NAMALWA (cell line): Measurements from ENCODE around the gene KCNJ9.
"Not testable (repeated sequence)": the region's sequence is repeated elsewhere in the genome, so short reads cannot be mapped to it uniquely, and the experiment has no call there.

ENCODE experiments used
- DNase-seq: peaks from one replicate; pipeline ENCODE4 v3.0.0-alpha.2; 2015; ENCODE audit warnings: low spot score

KCNJ9 gene

DNA sequence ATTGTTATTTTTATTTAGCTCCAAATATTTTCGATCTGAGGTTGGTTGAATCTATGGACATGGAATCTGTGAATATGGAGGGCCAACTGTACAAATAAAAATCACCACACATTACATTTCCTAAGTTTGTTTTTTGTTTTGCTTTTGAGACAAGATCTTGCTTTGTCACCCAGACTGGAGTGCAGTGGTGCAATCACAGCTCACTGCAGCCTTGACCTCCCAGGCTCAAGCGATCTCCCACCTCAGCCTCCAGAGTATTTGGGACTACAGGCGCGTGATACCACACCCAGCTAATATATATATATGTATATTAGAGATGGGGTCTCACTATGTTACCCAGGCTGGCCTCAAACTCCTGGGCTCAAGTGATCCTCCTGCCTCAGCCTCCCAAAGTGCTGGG is 45.0 kb downstream of the KCNJ9 start:
- DNase-seq, result not testable (repeated sequence)

DNA sequence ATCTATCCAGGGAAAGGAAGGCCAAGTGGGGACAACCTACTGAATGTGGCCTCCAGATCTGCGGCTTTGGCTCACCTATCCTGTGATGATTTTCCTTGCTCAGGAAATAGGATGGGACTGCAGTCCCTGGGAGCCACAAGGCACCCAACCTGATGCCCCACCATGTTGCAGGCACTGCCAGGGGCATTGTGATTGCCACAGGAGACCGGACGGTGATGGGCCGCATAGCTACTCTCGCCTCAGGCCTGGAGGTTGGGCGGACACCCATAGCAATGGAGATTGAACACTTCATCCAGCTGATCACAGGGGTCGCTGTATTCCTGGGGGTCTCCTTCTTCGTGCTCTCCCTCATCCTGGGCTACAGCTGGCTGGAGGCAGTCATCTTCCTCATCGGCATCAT is 46.0 kb downstream of the KCNJ9 start:
- DNase-seq, result no peak

- DNase-seq, result no peak
Observed at GRCh38 chr1:160127865-160128523, 46.7 kb downstream of the KCNJ9 start.

- no peak for DNase-seq
Observed at GRCh38 chr1:160128636-160129035, 47.3 kb downstream of the KCNJ9 start.

DNA sequence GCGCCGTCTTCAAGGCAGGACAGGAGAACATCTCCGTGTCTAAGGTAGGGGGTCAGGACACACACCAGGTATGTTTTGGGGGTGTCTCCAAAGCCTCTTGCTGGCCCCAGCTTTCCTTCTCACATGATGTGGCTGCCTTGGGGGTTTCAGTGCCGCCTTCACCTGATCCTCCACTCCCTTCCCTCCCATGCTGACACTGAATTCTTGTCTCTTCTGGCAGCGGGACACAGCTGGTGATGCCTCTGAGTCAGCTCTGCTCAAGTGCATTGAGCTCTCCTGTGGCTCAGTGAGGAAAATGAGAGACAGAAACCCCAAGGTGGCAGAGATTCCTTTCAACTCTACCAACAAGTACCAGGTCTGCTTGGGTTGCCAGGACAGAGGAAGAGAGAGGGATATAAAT is 47.7 kb downstream of the KCNJ9 start:
- DNase-seq, result no peak

DNA sequence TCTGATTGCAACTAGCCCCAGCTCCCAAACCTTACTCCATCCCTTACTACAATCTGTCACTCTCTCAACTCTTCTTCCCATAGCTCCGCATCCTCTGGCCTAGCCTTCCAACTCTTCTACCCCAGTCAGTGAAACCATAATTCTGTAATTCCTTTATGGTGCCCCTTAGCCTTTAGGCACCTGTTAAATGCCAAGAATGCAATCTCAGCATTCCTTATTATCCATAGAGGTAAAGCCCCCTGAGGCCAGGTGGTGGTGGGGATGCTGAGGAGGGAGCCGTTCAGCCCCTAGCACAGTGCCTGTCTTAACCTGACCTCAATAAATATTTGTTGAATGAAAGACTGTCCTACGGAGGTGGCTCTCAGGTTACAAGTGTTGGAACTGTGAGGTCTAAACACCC is 48.2 kb downstream of the KCNJ9 start:
- no peak for DNase-seq

- DNase-seq, result no peak
Observed at GRCh38 chr1:160129966-160130365, 48.6 kb downstream of the KCNJ9 start.

- DNase-seq, result no peak
Observed at GRCh38 chr1:160130486-160130885, 49.1 kb downstream of the KCNJ9 start.

DNA sequence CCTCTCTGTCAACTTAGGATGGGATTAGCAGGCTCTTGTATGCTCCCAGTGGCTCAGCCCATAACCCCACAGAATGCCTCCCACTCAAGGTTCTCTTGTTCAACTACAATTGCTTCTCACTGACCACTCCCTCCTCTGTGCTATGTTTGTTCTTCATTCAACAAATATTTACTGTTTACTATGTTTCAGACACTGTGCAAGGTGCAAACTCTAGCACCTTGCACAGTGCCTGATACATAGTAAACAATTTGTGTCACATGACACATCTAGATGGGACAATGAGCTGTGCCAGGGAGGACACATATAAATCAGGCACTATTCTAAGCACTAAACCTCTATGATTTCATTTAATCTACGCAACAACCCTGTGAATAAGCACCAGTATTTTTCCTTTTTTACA is 49.6 kb downstream of the KCNJ9 start:
- DNase-seq, result no peak

DNA sequence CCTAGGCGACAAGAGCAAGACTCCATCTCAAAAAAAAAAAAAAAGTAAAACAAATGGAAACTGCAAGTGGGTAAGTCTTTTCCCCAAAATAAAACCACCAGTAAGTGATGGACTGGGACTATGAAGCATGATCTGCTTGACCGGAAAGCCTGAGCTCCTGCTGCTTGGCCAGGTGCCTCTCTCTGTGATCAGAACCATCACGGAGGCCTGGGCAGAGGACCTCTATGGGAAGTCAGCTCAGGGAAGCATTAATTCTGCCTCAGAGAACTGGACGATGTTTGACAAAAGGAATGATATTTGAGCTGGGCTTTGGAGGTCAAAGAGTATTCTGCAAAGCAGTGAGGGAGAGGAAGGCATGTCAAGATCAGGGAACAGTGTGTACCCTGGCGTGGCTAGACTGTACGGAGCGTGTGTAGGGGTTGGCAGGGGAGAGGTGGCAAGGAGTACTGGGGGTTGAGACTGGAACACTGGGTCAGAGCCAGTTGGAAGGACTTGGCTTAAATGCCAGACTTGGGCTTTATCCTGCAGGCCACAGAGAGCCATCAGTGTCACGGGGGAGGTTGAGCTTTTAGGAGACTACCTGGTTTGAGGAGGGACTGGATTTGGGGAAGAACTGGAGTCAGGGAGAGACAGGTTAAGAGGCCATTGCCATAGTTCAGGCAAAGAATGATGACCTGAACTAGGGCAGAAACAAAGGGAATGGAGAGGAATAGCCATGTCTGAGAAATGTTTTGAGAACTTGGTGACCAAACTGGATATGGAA is 50.6 kb downstream of the KCNJ9 start:
- DNase-seq, result no peak

DNA sequence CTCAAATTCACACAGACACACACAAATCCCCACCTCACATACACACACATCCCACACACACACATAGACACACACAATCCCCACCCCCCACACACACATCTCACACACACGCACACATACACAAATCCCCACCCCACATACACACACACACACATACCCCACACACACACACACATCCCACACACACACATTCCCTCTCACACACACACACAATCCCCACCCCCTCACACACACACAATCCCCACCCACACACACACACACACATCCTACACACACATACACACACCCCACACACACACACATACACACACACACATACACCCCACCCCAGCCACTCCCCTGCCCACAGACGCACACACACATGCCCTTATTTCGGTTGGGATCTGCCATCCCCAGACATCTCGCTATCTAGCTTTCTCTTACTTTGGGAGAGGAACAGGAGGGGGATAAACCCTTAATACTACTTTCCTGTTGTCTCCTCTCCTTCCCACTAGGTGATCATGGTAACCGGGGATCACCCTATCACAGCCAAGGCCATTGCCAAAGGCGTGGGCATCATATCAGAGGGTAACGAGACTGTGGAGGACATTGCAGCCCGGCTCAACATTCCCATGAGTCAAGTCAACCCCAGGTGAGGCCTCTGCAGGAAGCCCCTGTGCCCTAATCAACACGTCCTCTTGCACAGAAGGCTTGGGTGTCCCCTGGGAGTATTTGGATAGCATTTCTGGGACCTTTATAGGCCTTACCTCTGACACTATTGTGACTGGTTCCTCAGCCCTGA is 52.8 kb downstream of the KCNJ9 start:
- no peak for DNase-seq

DNA sequence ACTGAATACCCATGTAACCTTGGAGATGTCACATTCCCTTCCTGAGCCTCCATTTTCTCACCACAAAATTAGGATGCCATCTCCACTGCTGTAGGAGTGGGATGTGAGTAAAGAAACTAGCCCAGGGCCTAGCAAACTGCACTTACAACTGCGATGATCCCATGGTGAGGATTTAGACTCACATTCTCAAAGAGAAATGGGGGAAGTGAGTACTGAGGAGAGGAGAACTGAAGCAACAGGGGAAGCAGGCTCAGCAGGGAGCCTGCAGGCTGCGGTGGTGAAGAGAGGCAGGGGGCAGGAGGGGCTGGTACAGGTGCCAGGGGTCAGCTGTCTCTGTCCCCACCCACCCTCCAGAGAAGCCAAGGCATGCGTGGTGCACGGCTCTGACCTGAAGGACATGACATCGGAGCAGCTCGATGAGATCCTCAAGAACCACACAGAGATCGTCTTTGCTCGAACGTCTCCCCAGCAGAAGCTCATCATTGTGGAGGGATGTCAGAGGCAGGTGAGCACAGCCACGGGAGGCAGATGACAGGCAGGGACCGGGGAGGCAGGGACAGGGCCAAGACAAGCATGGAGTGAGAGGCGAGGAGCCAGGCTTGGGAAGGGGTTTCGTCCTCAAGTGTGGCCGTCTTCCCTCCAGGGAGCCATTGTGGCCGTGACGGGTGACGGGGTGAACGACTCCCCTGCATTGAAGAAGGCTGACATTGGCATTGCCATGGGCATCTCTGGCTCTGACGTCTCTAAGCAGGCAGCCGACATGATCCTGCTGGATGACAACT is 53.6 kb downstream of the KCNJ9 start:
- no peak for DNase-seq

DNA sequence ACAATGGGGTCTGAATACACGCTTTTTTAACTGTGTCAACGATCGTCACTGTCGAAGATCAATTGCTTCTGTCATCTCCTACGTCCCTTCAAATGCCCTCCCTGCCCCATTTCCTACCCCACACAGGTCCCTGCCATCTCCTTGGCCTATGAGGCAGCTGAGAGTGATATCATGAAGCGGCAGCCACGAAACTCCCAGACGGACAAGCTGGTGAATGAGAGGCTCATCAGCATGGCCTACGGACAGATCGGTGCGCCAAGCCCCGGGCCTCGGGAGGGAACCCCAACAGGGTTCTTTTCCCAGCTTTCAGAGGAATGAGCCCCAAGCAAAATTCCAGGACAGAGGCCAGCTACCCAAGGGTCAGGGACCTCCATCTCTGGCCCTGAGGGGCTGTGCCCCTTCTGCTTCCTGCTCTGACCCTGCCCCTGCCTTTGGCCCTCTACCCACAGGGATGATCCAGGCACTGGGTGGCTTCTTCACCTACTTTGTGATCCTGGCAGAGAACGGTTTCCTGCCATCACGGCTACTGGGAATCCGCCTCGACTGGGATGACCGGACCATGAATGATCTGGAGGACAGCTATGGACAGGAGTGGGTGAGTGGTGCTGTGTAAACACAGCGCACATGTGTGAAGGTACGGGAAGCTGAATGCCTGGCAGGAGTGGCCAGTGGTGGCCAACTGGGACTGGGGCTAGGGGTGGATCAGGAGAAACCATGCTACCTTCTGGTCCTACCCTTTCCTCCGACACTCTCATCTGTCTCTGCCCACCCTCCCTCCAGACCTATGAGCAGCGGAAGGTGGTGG is 55.0 kb downstream of the KCNJ9 start:
- no peak for DNase-seq

GRCh38 chr1:160136926-160137200 is 55.5 kb downstream of the KCNJ9 start:
- no peak for DNase-seq

- no peak for DNase-seq
Observed at GRCh38 chr1:160137216-160137862, 56.0 kb downstream of the KCNJ9 start.

- no peak for DNase-seq
Observed at GRCh38 chr1:160139840-160140239, 58.5 kb downstream of the KCNJ9 start.
